Keratinocyte (primary cell): ENCODE results near the gene WDR27. TPM values are rescaled to one million over a fixed set of nuclear protein-coding genes. Genes with fewer than 3 reads are reported as not detected.

Experiments
- DNase-seq: peaks from one replicate; pipeline ENCODE4 v3.0.0-alpha.2; 2011; ENCODE audit warnings: low read depth, missing footprints, low spot score
- FAIRE-seq: peaks from 2 replicates; lab custom pipeline; 2011; peaks lifted over from hg19 to GRCh38; lab: Jason Lieb, UNC
- H2AFZ ChIP-seq: 2 replicates; pipeline ENCODE4 v1.6.0; 2012; ENCODE audit warnings: low read length, control low read depth, inconsistent platforms; ENCODE audit not compliant: control insufficient read depth
- H3K27ac ChIP-seq: 2 replicates; pipeline ENCODE4 v1.5.1; 2011; ENCODE audit warnings: low read length; ENCODE audit not compliant: control insufficient read depth, insufficient read depth
- H3K27me3 ChIP-seq: 3 replicates; pipeline ENCODE4 v1.6.0; 2011; ENCODE audit warnings: low read length; ENCODE audit not compliant: control insufficient read depth, insufficient read depth; ENCODE audit errors: extremely low read depth
- H3K36me3 ChIP-seq, 2 experiments: 2 replicates in 1 of 2; 3 replicates in 1 of 2; pipeline ENCODE4 v1.5.1; 2011; ENCODE audit warnings: low read length in 2 of 2, mild to moderate bottlenecking in 1 of 2; ENCODE audit not compliant: control insufficient read depth in 2 of 2, insufficient read depth in 2 of 2; ENCODE audit errors: extremely low read depth in 1 of 2
- H3K4me1 ChIP-seq: 3 replicates; pipeline ENCODE4 v1.5.1; 2011; ENCODE audit warnings: low read length; ENCODE audit not compliant: control insufficient read depth, insufficient read depth; ENCODE audit errors: extremely low read depth
- H3K4me2 ChIP-seq: 3 replicates; pipeline ENCODE4 v1.6.0; 2011; ENCODE audit warnings: low read depth, low read length; ENCODE audit not compliant: control insufficient read depth, insufficient read depth; ENCODE audit errors: extremely low read depth
- H3K4me3 ChIP-seq, 3 experiments: fragments of 200-600 bp in 1 of 3; sonication (generic) in 1 of 3; 2 replicates in 2 of 3; 3 replicates in 1 of 3; pipeline ENCODE4 v1.5.1; 2011 to 2016; ENCODE audit warnings: low read length in 3 of 3, mild to moderate bottlenecking in 3 of 3, control low read depth in 2 of 3, inconsistent platforms in 1 of 3, low read depth in 1 of 3, mixed read lengths in 1 of 3, mixed run types in 1 of 3, moderate library complexity in 1 of 3; ENCODE audit not compliant: control insufficient read depth in 2 of 3, insufficient read depth in 2 of 3; ENCODE audit errors: extremely low read depth in 1 of 3
- H3K79me2 ChIP-seq: 2 replicates; pipeline ENCODE4 v1.6.0; 2012; ENCODE audit warnings: low read length; ENCODE audit not compliant: control insufficient read depth, insufficient read depth
- H3K9ac ChIP-seq: 3 replicates; pipeline ENCODE4 v1.6.0; 2011; ENCODE audit warnings: low read length; ENCODE audit not compliant: control insufficient read depth, insufficient read depth; ENCODE audit errors: extremely low read depth
- H3K9me1 ChIP-seq: 3 replicates; pipeline ENCODE4 v1.6.0; 2011; ENCODE audit warnings: low read length; ENCODE audit not compliant: control insufficient read depth, insufficient read depth; ENCODE audit errors: extremely low read depth
- H3K9me3 ChIP-seq: 2 replicates; pipeline ENCODE4 v1.5.1; 2012; ENCODE audit warnings: low read depth, low read length; ENCODE audit not compliant: control insufficient read depth
- H4K20me1 ChIP-seq: 3 replicates; pipeline ENCODE4 v1.6.0; 2011; ENCODE audit warnings: low read length; ENCODE audit not compliant: control insufficient read depth, insufficient read depth; ENCODE audit errors: extremely low read depth
- CTCF ChIP-seq, 3 experiments: IDR thresholded peaks in 1 of 3; conservative IDR thresholded peaks in 1 of 3; optimal IDR thresholded peaks in 1 of 3; 2 replicates in 2 of 3; 3 replicates in 1 of 3; pipeline versions ENCODE3 to v1.5.1; 2011; ENCODE audit warnings: low read length in 3 of 3, mild to moderate bottlenecking in 3 of 3, moderate library complexity in 2 of 3, control low read depth in 1 of 3, inconsistent platforms in 1 of 3; ENCODE audit not compliant: insufficient read depth in 2 of 3; ENCODE audit errors: extremely low read depth in 1 of 3
- EZH2 ChIP-seq: IDR thresholded peaks from one replicate; pipeline ENCODE4 v1.6.1; 2012; ENCODE audit warnings: inconsistent platforms, mild to moderate bottlenecking, low read length, moderate library complexity
- dilution Hi-C: fragments of 300-500 bp; cut with MboI; formaldehyde crosslinking; loops from one replicate; pipeline ENCODE4 v1.7.0; 2020; ENCODE audit warnings: low sequenced_read_pairs; ENCODE audit not compliant: extremely low pct_ligation_motif_present
- polyA plus RNA-seq, 5 experiments: library from polyadenylated mRNA; depleted of rRNA in 3 of 5; stranded (reverse) in 3 of 5; stranded (forward) in 1 of 5; unstranded in 1 of 5; fragments of >200 nt; gene quantifications; 1 replicate in 1 of 5; 2 replicates in 3 of 5; 3 replicates in 1 of 5; pipeline versions ENCODE4 v1.2.1 to v1.2.3, GENCODE V29; 2011 to 2012; ENCODE audit warnings: missing spikeins in 2 of 5, low read depth in 1 of 5, low replicate concordance in 1 of 5

WDR27 gene
- polyA plus RNA-seq, 1 donor (not counting 4 experiments of a cell fraction or from before 2014, with no cell fraction given) = 17.8 TPM

DNA sequence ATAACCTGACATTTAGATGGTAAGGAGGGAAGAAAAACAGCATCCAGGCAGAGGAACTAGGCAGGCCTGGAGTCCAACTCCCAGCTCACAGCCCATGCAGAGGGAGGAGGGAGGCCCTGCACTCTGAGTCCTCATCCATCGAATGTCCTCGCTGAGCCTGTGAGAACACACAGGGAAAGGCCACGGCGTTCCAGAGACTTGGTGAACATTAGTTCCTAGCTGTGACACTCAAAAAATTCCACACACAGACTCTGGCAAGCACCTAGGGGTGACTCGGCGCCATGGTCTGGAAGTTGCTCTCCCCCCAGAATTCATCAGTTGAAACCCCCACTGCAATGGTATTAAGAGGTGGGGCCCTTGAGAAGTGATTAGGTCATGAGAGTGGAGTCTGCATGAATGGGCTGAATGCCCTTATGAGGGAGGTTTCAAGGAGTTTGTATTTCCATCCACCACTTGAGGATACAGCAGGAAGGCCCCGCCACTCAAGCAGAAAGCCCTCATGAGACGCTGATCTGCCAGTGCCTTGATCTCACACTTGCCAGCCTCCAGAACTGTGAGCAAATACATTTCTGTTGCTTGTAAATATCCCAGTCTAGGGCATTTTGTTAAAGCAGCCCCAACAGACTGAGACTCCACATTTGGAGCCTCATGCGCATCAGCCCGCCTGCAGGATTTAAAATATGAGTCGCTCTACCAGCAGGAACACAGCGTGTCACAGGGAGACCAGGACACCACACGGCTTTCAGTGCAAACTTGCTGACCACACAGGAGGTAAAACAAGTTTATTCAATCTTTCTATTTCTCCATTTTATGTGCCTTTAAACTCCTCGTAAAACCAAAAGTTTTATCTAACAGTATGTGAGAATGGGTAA lies 73.9 kb downstream of the WDR27 start:
- Histone ChIP-seq H3K36me3 (peaks cover 0 to 13% of the 10 kb centered on the region in 2 experiments), H3K79me2 (no peaks in the 10 kb centered on the region), H4K20me1 (no peaks in the 10 kb centered on the region), H3K4me2 (no peak overlapping the region), H3K27ac (no peak overlapping the region), H3K4me1 (no peaks in the 10 kb centered on the region), H3K9me1 (no peaks in the 10 kb centered on the region), H3K4me3 (no peak overlapping the region), H2AFZ (no peak overlapping the region), H3K9me3 (no peaks in the 10 kb centered on the region), H3K27me3 (no peaks in the 10 kb centered on the region), H3K9ac (no peak overlapping the region)
- dilution Hi-C loops = no loop called here
- DNase-seq (no peak), FAIRE-seq (no peak)
- TF ChIP-seq CTCF (optimal IDR thresholded peaks at IDR 0.05 in 1 of 3, IDR thresholded peaks at IDR 0.05 in 1 of 3, conservative IDR thresholded peaks at IDR 0.05 in 1 of 3; ENCODE audit: extremely low read depth in 1 of 3, insufficient read depth in 2 of 3, low read length in 3 of 3) = no peak
- no peak for TF ChIP-seq EZH2

GRCh38 chr6:169626649-169627048 lies 75.2 kb downstream of the WDR27 start:
- H3K4me3 ChIP-seq = no peak overlapping the region
- no peak overlapping the region for H3K9ac ChIP-seq
- H2AFZ ChIP-seq = no peak overlapping the region
- FAIRE-seq (no peak), DNase-seq (no peak)
- no peak overlapping the region for H3K4me2 ChIP-seq
- no peaks in the 10 kb centered on the region for H3K79me2 ChIP-seq
- H3K27ac ChIP-seq = no peak overlapping the region
- no peaks in the 10 kb centered on the region for H3K9me1 ChIP-seq
- no peaks in the 10 kb centered on the region for H3K27me3 ChIP-seq
- H3K4me1 ChIP-seq = no peaks in the 10 kb centered on the region
- H4K20me1 ChIP-seq = no peaks in the 10 kb centered on the region
- peaks cover 0 to 13% of the 10 kb centered on the region in 2 experiments for H3K36me3 ChIP-seq
- TF ChIP-seq EZH2 (no peak), CTCF (optimal IDR thresholded peaks at IDR 0.05 in 1 of 3, IDR thresholded peaks at IDR 0.05 in 1 of 3, conservative IDR thresholded peaks at IDR 0.05 in 1 of 3; ENCODE audit: extremely low read depth in 1 of 3, insufficient read depth in 2 of 3, low read length in 3 of 3) (no peak)
- dilution Hi-C loops = no loop called here
- no peaks in the 10 kb centered on the region for H3K9me3 ChIP-seq
